Thymus (tissue), 11 donors: Measurements from ENCODE around the gene LARP4B. TPM values are rescaled to one million over a fixed set of nuclear protein-coding genes. Genes with fewer than 3 reads are reported as not detected.

Experiments used
- DNase-seq, 9 donors: peaks; one replicate each; pipeline ENCODE4 v3.0.0-alpha.2; 2013; ENCODE audit warnings: low spot score in 9 of 9, low read depth in 6 of 9, missing footprints in 1 of 9
- H3K27ac ChIP-seq, 2 donors: one replicate each; pipeline ENCODE4 v1.5.1; 2013; ENCODE audit warnings: control low read depth in 1 of 2, low read depth in 1 of 2, low read length in 1 of 2, mild to moderate bottlenecking in 1 of 2, moderate library complexity in 1 of 2
- H3K27me3 ChIP-seq, 2 donors: one replicate each; pipeline ENCODE4 v1.5.1; 2013; ENCODE audit warnings: low read length in 1 of 2; ENCODE audit not compliant: control insufficient read depth in 2 of 2, insufficient read depth in 1 of 2
- H3K36me3 ChIP-seq, 2 donors: one replicate each; pipeline ENCODE4 v1.5.1; 2013; ENCODE audit warnings: low read length in 1 of 2, mild to moderate bottlenecking in 1 of 2, moderate library complexity in 1 of 2; ENCODE audit not compliant: control insufficient read depth in 2 of 2, insufficient read depth in 2 of 2
- H3K4me1 ChIP-seq, 2 donors: one replicate each; pipeline ENCODE4 v1.5.1; 2013; ENCODE audit warnings: low read length in 2 of 2; ENCODE audit not compliant: control insufficient read depth in 2 of 2, insufficient read depth in 2 of 2
- H3K4me3 ChIP-seq, 2 donors: one replicate each; pipeline ENCODE4 v1.5.1; 2013; ENCODE audit warnings: low read length in 2 of 2, control low read depth in 1 of 2, mild to moderate bottlenecking in 1 of 2
- H3K9me3 ChIP-seq, 2 donors: one replicate each; pipeline ENCODE4 v1.5.1; 2013; ENCODE audit warnings: low read length in 1 of 2, mild to moderate bottlenecking in 1 of 2; ENCODE audit not compliant: control insufficient read depth in 2 of 2, insufficient read depth in 1 of 2
- WGBS: extraction: QIAGEN DNeasy Blood & Tissue Kit; methylation state at CpG from one replicate; pipeline ENCODE4 v1.1.7; 2013; 5-methylcytosine and 5-hydroxymethylcytosine counted together
- polyA plus RNA-seq: library from polyadenylated mRNA; stranded (reverse); fragments of 200-250 nt; gene quantifications from one replicate; pipeline ENCODE4 v1.2.3, GENCODE V29; 2013
- total RNA-seq: library from RNA; stranded (reverse); fragments of 120-200 nt; gene quantifications from one replicate; pipeline ENCODE4 v1.2.4, GENCODE V29; 2013
- donor health status: healthy.

The LARP4B gene
- total and polyA plus RNA-seq, 2 donors, result 19.3 to 22.0 TPM

GRCh38 chr10:824497-824896 lies 107.0 kb downstream of the LARP4B start:
- Histone ChIP-seq H3K27ac (no peak overlapping the region), H3K9me3 (no peaks in the 10 kb centered on the region), H3K36me3 (peaks cover 82 to 88% of the 10 kb centered on the region in 2 donors), H3K4me1 (no peaks in the 10 kb centered on the region), H3K27me3 (no peaks in the 10 kb centered on the region), H3K4me3 (no peak overlapping the region)
- DNase-seq, result no peak
- 98% methylated on average over 4 of the region's 4 CpGs for WGBS

GRCh38 chr10:822661-823367 lies 108.7 kb downstream of the LARP4B start:
- H3K27me3 ChIP-seq, result no peaks in the 10 kb centered on the region
- no peaks in the 10 kb centered on the region for H3K4me1 ChIP-seq
- H3K4me3 ChIP-seq, result no peak overlapping the region
- H3K27ac ChIP-seq, result no peak overlapping the region
- H3K9me3 ChIP-seq, result no peaks in the 10 kb centered on the region
- no peak for DNase-seq
- peaks cover 78 to 85% of the 10 kb centered on the region in 2 donors for H3K36me3 ChIP-seq
- 69% methylated on average over 12 of the region's 12 CpGs for WGBS

- no peak for DNase-seq
- WGBS, result 98% methylated on average over 12 of the region's 12 CpGs
- H3K4me1 ChIP-seq, result no peaks in the 10 kb centered on the region
- H3K27ac ChIP-seq, result no peak overlapping the region
- H3K4me3 ChIP-seq, result no peak overlapping the region
- no peaks in the 10 kb centered on the region for H3K27me3 ChIP-seq
- no peaks in the 10 kb centered on the region for H3K9me3 ChIP-seq
- peaks cover 79 to 83% of the 10 kb centered on the region in 2 donors for H3K36me3 ChIP-seq
Measured at GRCh38 chr10:822197-822596, 109.3 kb downstream of the LARP4B start.

GRCh38 chr10:821322-821721 lies 110.2 kb downstream of the LARP4B start:
- 84% methylated on average over 5 of the region's 5 CpGs for WGBS
- no peak for DNase-seq
- no peak overlapping the region for H3K27ac ChIP-seq
- peaks cover 86 to 92% of the 10 kb centered on the region in 2 donors for H3K36me3 ChIP-seq
- no peaks in the 10 kb centered on the region for H3K9me3 ChIP-seq
- H3K4me1 ChIP-seq, result no peaks in the 10 kb centered on the region
- H3K4me3 ChIP-seq, result no peak overlapping the region
- no peaks in the 10 kb centered on the region for H3K27me3 ChIP-seq

- Histone ChIP-seq H3K36me3 (peaks cover 82 to 87% of the 10 kb centered on the region in 2 donors), H3K4me3 (no peak overlapping the region), H3K27me3 (no peaks in the 10 kb centered on the region), H3K9me3 (no peaks in the 10 kb centered on the region), H3K4me1 (no peaks in the 10 kb centered on the region), H3K27ac (no peak overlapping the region)
- no peak for DNase-seq
- 98% methylated on average over 8 of the region's 8 CpGs for WGBS
Measured at GRCh38 chr10:819816-820215, 111.7 kb downstream of the LARP4B start.

- no peaks in the 10 kb centered on the region for H3K27me3 ChIP-seq
- peaks cover 82 to 87% of the 10 kb centered on the region in 2 donors for H3K36me3 ChIP-seq
- no peaks in the 10 kb centered on the region for H3K4me1 ChIP-seq
- no peak overlapping the region for H3K4me3 ChIP-seq
- WGBS, result 97% methylated on average over 9 of the region's 9 CpGs
- no peaks in the 10 kb centered on the region for H3K9me3 ChIP-seq
- no peak overlapping the region for H3K27ac ChIP-seq
- DNase-seq, result no peak
Measured at GRCh38 chr10:819326-819725, 112.2 kb downstream of the LARP4B start.

- DNase-seq, result no peak
- Histone ChIP-seq H3K4me3 (no peak overlapping the region), H3K27me3 (no peaks in the 10 kb centered on the region), H3K4me1 (no peaks in the 10 kb centered on the region), H3K27ac (no peak overlapping the region), H3K9me3 (no peaks in the 10 kb centered on the region), H3K36me3 (peaks cover 79 to 84% of the 10 kb centered on the region in 2 donors)
- 96% methylated on average over 9 of the region's 9 CpGs for WGBS
Measured at GRCh38 chr10:818526-819220, 112.8 kb downstream of the LARP4B start.

GRCh38 chr10:818010-818409 lies 113.5 kb downstream of the LARP4B start:
- no peak overlapping the region for H3K27ac ChIP-seq
- H3K9me3 ChIP-seq, result no peaks in the 10 kb centered on the region
- H3K4me1 ChIP-seq, result no peaks in the 10 kb centered on the region
- 95% methylated on average over 2 of the region's 2 CpGs for WGBS
- no peaks in the 10 kb centered on the region for H3K27me3 ChIP-seq
- no peak for DNase-seq
- peaks cover 72 to 81% of the 10 kb centered on the region in 2 donors for H3K36me3 ChIP-seq
- H3K4me3 ChIP-seq, result no peak overlapping the region

- no peak overlapping the region for H3K27ac ChIP-seq
- H3K36me3 ChIP-seq, result peaks cover 71 to 81% of the 10 kb centered on the region in 2 donors
- H3K4me1 ChIP-seq, result no peaks in the 10 kb centered on the region
- 97% methylated on average over 6 of the region's 6 CpGs for WGBS
- no peaks in the 10 kb centered on the region for H3K9me3 ChIP-seq
- H3K27me3 ChIP-seq, result no peaks in the 10 kb centered on the region
- no peak for DNase-seq
- H3K4me3 ChIP-seq, result no peak overlapping the region
Measured at GRCh38 chr10:817371-817770, 114.1 kb downstream of the LARP4B start.
